GM12873 (cell line): ENCODE results near the gene LAMC1.

ENCODE experiments used
- TF ChIP-seq, protein P1 (sequence below): IDR thresholded peaks from 2 replicates; pipeline ENCODE4 v1.5.1; 2012; ENCODE audit warnings: low read depth, mild to moderate bottlenecking, moderate library complexity, low read length, control low read depth; ENCODE audit not compliant: insufficient read depth; ENCODE audit errors: missing control alignments

LAMC1 gene

DNA sequence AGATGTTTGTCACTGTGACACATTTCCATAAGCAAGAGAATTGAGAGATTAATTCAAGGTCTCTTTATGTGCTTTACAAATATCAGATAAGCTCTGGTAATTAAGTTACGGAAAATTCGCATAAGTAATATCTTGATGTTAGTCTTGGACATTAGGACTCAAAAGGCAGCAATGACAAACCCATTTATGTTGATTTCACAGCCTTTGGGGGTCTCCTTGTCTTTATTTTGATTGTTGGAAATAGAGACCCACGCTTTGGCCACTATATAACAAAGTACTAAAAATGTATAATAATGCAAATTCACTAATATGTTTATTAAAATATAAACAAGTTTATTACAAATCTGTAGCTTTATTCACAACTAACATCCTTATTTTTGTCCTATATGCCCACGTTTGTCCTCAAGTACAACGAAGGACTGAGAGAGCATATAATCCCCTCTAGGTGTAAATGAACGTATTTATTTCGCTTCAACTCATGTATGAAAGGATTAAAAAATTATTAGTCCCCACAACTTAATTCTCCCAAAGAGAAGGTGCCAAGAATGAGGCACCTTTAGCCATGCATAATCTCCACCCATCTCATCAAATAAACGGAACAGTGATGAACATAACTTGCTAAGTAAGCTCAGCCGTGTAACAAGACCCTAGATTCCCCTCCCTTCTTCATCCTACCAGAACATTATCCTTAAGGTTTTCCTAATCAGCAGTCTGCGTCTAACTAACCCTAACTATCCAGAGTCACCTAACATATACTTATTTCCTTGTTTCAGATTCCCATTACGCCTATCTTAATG is 1.6 kb upstream of the LAMC1 start:
- TF ChIP-seq, protein P1, sequence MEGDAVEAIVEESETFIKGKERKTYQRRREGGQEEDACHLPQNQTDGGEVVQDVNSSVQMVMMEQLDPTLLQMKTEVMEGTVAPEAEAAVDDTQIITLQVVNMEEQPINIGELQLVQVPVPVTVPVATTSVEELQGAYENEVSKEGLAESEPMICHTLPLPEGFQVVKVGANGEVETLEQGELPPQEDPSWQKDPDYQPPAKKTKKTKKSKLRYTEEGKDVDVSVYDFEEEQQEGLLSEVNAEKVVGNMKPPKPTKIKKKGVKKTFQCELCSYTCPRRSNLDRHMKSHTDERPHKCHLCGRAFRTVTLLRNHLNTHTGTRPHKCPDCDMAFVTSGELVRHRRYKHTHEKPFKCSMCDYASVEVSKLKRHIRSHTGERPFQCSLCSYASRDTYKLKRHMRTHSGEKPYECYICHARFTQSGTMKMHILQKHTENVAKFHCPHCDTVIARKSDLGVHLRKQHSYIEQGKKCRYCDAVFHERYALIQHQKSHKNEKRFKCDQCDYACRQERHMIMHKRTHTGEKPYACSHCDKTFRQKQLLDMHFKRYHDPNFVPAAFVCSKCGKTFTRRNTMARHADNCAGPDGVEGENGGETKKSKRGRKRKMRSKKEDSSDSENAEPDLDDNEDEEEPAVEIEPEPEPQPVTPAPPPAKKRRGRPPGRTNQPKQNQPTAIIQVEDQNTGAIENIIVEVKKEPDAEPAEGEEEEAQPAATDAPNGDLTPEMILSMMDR, result no peak

DNA sequence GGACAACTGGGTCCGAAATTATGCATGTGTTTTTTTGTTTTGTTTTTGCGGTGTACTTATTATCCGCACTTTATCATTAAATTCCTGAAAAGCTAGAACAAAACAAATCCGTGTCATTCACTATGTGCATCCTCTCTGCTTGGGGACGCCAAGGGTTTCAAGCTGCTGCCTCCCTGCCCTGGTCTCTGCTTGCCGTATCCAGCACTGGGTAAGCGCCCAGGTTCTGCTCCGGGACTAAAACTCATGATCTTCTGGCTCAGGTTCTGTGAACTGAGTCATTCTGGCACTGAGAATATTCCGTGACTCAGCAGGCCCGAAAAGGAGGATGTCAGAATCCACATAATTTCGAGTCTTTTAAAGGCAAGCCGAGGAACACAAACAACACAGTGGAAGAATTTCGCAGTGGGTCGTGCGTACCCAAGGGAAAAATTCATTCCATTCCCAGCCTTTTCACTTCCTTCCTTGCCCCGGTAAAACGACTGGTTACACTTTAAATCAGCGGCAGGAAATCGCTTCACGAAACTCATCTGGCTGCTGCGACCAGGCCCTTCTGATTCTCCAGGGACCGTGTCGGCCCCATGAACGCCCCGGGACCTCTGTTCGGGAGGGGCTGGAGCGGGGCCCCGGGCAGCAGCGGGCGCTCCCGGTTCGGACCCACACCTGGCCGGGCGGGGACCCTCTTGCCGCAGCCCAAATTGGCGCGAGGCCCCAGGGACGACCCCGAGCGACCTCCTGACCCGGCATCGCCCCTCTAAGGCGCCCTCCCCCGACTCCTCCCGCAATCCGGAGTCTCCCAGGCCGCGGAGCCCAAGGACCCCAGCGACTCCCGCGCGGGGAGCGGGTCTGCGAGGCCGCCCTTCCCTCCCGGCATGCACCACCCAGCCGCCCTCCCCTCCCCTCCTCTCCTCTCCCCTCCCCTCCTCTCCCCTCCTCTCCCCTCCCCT is 746 bp upstream of the LAMC1 start:
- TF ChIP-seq, protein P1, result no peak

DNA sequence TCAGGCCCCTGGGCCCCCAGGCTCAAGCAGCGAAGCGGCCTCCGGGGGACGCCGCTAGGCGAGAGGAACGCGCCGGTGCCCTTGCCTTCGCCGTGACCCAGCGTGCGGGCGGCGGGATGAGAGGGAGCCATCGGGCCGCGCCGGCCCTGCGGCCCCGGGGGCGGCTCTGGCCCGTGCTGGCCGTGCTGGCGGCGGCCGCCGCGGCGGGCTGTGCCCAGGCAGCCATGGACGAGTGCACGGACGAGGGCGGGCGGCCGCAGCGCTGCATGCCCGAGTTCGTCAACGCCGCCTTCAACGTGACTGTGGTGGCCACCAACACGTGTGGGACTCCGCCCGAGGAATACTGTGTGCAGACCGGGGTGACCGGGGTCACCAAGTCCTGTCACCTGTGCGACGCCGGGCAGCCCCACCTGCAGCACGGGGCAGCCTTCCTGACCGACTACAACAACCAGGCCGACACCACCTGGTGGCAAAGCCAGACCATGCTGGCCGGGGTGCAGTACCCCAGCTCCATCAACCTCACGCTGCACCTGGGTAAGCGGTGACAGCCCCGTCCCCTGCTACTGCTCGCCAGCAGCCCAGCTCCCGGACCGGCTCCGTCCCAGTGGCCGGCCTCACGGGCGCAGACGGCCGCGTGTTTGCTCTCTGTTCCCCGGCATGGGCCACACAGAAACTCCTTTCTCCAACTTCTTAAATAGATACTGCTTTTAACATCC is 539 bp downstream of the LAMC1 start:
- TF ChIP-seq, protein P1, result peak; percentile 78

DNA sequence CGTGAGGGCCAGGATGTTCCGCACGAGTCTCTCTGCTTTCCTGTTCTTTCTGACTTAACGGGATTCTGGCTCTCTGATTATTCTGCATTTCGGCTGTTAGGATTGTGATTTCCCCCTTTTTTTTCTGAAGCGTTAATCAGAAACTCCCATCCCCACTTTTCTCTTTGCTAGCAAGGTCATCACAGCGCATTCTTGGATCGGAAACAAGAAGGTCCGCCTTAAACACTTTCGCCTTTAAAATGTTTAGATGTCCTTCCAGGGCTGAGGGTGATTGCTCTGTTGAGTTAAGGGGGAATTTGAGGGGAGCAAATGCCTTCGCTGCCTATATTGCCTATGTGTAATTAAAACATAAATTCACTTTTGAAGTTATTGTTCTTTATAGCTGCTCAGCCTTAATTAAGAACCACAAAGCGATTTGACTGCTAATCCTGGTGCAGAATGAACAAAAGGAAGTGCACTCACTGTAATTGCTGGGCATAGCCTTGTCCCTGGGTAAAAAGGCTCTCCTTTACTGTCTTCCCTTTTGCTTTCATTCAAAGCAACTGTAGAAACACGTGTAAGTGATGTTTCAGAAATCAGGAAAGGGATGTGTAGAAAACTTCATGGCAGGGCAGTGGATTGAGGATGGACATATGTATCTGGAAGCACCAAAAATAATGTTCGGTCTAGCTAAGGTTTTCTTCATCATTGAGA is 1.2 kb downstream of the LAMC1 start:
- TF ChIP-seq, protein P1, result no peak

DNA sequence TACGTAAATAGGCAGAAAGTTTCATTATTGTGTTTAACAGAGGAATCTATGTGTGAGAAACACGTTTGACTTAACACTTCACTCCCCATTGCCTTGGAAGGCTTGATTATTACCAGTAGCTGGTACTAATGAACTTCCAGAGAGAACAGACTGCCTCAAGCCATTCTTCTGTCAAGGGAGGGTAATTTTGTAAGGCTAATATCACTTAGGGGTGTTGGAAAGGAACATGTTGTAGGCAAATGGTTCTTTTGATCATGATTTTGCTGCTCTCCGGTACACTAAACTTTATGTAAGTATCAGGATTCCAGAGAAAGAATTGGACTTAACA is 1.8 kb downstream of the LAMC1 start:
- TF ChIP-seq, protein P1, result no peak

DNA sequence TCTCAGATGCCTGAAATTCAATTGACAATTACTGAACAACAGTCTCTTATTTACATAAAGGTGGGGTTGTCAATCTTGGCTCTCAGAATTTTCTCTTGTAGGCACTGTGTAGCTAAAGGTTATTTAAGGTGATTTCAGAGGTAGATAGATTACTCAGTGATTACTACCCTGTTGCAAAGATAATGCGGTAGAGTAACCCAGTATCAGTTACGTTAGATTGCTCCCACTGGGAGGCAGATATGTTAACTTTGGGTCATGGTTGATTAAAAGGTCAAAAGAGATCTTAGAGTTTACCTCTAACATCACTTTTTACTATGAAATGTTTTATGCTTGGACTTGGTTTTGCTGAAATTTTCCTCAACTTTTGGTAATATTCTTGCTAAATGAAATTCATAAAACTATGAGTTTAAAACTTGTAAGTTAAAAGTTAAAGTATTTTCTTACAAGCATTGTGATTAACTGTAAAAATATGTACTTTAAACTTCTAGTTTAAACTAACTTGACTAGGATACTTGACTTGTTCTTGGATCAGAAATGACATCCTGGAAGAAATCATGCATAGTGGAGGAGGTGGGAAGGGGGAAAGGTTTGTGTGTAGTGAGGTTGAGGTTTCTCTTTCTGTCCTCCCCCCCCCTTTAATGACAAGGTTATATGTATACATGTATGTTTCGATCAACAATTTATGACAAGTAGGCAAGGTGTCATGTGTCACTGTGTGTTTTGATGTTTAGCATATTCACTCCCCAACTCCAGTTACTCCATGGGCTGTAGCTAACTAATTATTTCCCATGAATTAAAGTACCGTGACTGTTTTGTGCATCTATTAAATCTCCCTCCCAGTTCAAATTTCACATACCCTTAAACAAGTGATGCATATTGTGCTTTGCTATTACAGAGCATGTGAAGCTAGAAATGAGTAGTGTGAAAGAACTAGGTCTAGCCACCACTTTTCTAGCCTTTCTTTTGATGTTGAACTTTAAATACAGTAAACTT is 2.9 kb downstream of the LAMC1 start:
- TF ChIP-seq, protein P1, result no peak
